ENCODE data around the gene SNAP29. TPM values are rescaled to one million over a fixed set of nuclear protein-coding genes. Genes with fewer than 3 reads are reported as not detected.

The SNAP29 gene
- total RNA-seq, 1 donor from 2014 or later: 18.3 TPM

- no peak for DNase-seq (ENCODE audit: low read depth)
- no peak overlapping the region for H3K4me3 ChIP-seq (ENCODE audit: low read depth, low read length)
- H3K36me3 ChIP-seq (ENCODE audit: control insufficient read depth, insufficient read depth, low read length): peaks cover 1% of the 10 kb centered on the region
- TF ChIP-seq, protein P1, sequence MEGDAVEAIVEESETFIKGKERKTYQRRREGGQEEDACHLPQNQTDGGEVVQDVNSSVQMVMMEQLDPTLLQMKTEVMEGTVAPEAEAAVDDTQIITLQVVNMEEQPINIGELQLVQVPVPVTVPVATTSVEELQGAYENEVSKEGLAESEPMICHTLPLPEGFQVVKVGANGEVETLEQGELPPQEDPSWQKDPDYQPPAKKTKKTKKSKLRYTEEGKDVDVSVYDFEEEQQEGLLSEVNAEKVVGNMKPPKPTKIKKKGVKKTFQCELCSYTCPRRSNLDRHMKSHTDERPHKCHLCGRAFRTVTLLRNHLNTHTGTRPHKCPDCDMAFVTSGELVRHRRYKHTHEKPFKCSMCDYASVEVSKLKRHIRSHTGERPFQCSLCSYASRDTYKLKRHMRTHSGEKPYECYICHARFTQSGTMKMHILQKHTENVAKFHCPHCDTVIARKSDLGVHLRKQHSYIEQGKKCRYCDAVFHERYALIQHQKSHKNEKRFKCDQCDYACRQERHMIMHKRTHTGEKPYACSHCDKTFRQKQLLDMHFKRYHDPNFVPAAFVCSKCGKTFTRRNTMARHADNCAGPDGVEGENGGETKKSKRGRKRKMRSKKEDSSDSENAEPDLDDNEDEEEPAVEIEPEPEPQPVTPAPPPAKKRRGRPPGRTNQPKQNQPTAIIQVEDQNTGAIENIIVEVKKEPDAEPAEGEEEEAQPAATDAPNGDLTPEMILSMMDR (IDR thresholded peaks at IDR 0.05; ENCODE audit: insufficient read depth, low read length, poor library complexity, severe bottlenecking): no peak
- no peaks in the 10 kb centered on the region for H3K27me3 ChIP-seq (ENCODE audit: control insufficient read depth, insufficient read depth, low read length)
Measured at GRCh38 chr22:20940186-20940651, 81.4 kb downstream of the SNAP29 start.

Other genes with a start within 250 kb of the SNAP29 start
- gene SERPIND1, start 84.9 kb upstream of the SNAP29 start, total RNA-seq: not detected in 2 replicates
- gene PI4KA, start 196 bp upstream of the SNAP29 start, total RNA-seq: 50.6 and 62.8 TPM in 2 replicates
- 47.7 and 51.1 TPM in 2 replicates for gene CRKL, start 58.4 kb downstream of the SNAP29 start, total RNA-seq
- 0.75 and 1.5 TPM in 2 replicates for gene AIFM3, start 108.2 kb downstream of the SNAP29 start, total RNA-seq
- 39.3 and 45.2 TPM in 2 replicates for gene LZTR1, start 123.3 kb downstream of the SNAP29 start, total RNA-seq
- 29.7 and 37.9 TPM in 2 replicates for gene THAP7, start 143.1 kb downstream of the SNAP29 start, total RNA-seq
- 0.27 TPM in 1 of 2 replicates, not detected in the other for gene P2RX6, start 156.2 kb downstream of the SNAP29 start, total RNA-seq
- 2.3 and 2.7 TPM in 2 replicates for gene SLC7A4, start 173.6 kb downstream of the SNAP29 start, total RNA-seq
- gene LRRC74B, start 186.9 kb downstream of the SNAP29 start, total RNA-seq: not detected in 2 replicates